HL-60 (cell line): ENCODE results near the gene ZNF282.

ENCODE experiments used
- CTCF ChIP-seq: IDR thresholded peaks from one replicate; pipeline ENCODE4 v1.5.1; 2011; ENCODE audit warnings: low read length, control low read depth, inconsistent platforms; ENCODE audit not compliant: insufficient read depth
- POLR2AphosphoS5 ChIP-seq: IDR thresholded peaks from 2 replicates; pipeline ENCODE4 v1.6.1; 2012; ENCODE audit warnings: low read depth
- SPI1 ChIP-seq: IDR thresholded peaks from 2 replicates; pipeline ENCODE4 v1.6.1; 2012; ENCODE audit warnings: low read depth, mild to moderate bottlenecking, borderline replicate concordance
- TF ChIP-seq, protein P1 (sequence below): IDR thresholded peaks from 2 replicates; pipeline ENCODE4 v1.6.1; 2012; ENCODE audit warnings: low read depth; ENCODE audit not compliant: insufficient replicate concordance

GRCh38 chr7:149266451-149266850, 71.1 kb downstream of the ZNF282 start:
- TF ChIP-seq POLR2AphosphoS5 (no peak), CTCF (no peak), SPI1 (no peak)
- TF ChIP-seq, protein P1, sequence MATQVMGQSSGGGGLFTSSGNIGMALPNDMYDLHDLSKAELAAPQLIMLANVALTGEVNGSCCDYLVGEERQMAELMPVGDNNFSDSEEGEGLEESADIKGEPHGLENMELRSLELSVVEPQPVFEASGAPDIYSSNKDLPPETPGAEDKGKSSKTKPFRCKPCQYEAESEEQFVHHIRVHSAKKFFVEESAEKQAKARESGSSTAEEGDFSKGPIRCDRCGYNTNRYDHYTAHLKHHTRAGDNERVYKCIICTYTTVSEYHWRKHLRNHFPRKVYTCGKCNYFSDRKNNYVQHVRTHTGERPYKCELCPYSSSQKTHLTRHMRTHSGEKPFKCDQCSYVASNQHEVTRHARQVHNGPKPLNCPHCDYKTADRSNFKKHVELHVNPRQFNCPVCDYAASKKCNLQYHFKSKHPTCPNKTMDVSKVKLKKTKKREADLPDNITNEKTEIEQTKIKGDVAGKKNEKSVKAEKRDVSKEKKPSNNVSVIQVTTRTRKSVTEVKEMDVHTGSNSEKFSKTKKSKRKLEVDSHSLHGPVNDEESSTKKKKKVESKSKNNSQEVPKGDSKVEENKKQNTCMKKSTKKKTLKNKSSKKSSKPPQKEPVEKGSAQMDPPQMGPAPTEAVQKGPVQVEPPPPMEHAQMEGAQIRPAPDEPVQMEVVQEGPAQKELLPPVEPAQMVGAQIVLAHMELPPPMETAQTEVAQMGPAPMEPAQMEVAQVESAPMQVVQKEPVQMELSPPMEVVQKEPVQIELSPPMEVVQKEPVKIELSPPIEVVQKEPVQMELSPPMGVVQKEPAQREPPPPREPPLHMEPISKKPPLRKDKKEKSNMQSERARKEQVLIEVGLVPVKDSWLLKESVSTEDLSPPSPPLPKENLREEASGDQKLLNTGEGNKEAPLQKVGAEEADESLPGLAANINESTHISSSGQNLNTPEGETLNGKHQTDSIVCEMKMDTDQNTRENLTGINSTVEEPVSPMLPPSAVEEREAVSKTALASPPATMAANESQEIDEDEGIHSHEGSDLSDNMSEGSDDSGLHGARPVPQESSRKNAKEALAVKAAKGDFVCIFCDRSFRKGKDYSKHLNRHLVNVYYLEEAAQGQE, result no peak
